ENCODE measurements around the gene UQCC3.

UQCC3 gene

GRCh38 chr11:62656796-62657429, 14.6 kb upstream of the UQCC3 start:
- no peak for TF ChIP-seq FOXP2 (optimal IDR thresholded peaks at IDR 0.05; ENCODE audit: control extremely low read depth, extremely low read length, insufficient read depth)
- no peak for TF ChIP-seq EZH2 (IDR thresholded peaks at IDR 0.05)
- no peak for TF ChIP-seq POLR2AphosphoS5 (IDR thresholded peaks at IDR 0.05; ENCODE audit: borderline replicate concordance, low read depth, low read length)
- peak overlapping the region; percentile 3 for H3K9ac ChIP-seq (ENCODE audit: insufficient read length)
- no peak for DNase-seq (ENCODE audit: low read depth, low spot score)

GRCh38 chr11:62664405-62665074, 6.9 kb upstream of the UQCC3 start:
- H3K4me3 ChIP-seq = peak overlapping the region; percentile 92
- no peaks in the 10 kb centered on the region for H3K9me3 ChIP-seq (ENCODE audit: low read depth, low read length)
- H3K9ac ChIP-seq (ENCODE audit: insufficient read length) = peak overlapping the region; percentile 97
- no peak for DNase-seq (ENCODE audit: low read depth, low spot score)
- no peak for TF ChIP-seq EZH2 (IDR thresholded peaks at IDR 0.05)
- TF ChIP-seq POLR2AphosphoS5 (IDR thresholded peaks at IDR 0.05; ENCODE audit: borderline replicate concordance, low read depth, low read length) = no peak
- no peak for TF ChIP-seq FOXP2 (optimal IDR thresholded peaks at IDR 0.05; ENCODE audit: control extremely low read depth, extremely low read length, insufficient read depth)
- peaks cover 25% of the 10 kb centered on the region for H3K36me3 ChIP-seq (ENCODE audit: insufficient read depth, low read length)
- peak overlapping the region; percentile 78; the same call in 1 of the 2 replicates for H3K27ac ChIP-seq

More at GRCh38 chr11:62656796-62657429, 14.6 kb upstream of the UQCC3 start:
- Histone ChIP-seq H3K9me3 (ENCODE audit: low read depth, low read length) (no peaks in the 10 kb centered on the region), H3K27ac (no peak overlapping the region), H3K4me3 (no peak overlapping the region), H3K36me3 (ENCODE audit: insufficient read depth, low read length) (no peaks in the 10 kb centered on the region)

GRCh38 chr11:62665075-62665598, 6.3 kb upstream of the UQCC3 start, which contains the start of the genes C11orf98 and CSKMT:
C11orf98 (minus strand) TSS chr11:62665210; CDS start chr11:62665169, 41 bp downstream.
CSKMT (plus strand) TSS chr11:62665312; CDS start chr11:62665880, 568 bp downstream.
- H3K27ac ChIP-seq = peak within 1 kb of the TSS; percentile 78

GRCh38 chr11:62665599-62666258, 5.7 kb upstream of the UQCC3 start:
- Histone ChIP-seq H3K36me3 (ENCODE audit: insufficient read depth, low read length) (peaks cover 25% of the 10 kb centered on the region), H3K4me3 (peak overlapping the region; percentile 92), H3K9me3 (ENCODE audit: low read depth, low read length) (no peaks in the 10 kb centered on the region), H3K27ac (peak overlapping the region; percentile 58), H3K9ac (ENCODE audit: insufficient read length) (peak overlapping the region; percentile 97)
- TF ChIP-seq FOXP2 (optimal IDR thresholded peaks at IDR 0.05; ENCODE audit: control extremely low read depth, extremely low read length, insufficient read depth) (no peak), EZH2 (IDR thresholded peaks at IDR 0.05) (no peak), POLR2AphosphoS5 (IDR thresholded peaks at IDR 0.05; ENCODE audit: borderline replicate concordance, low read depth, low read length) (no peak)
- DNase-seq (ENCODE audit: low read depth, low spot score) = no peak

More at GRCh38 chr11:62665075-62665598, 6.3 kb upstream of the UQCC3 start, which contains the start of the genes C11orf98 and CSKMT:
- peak; percentile 67 for DNase-seq (ENCODE audit: low read depth, low spot score)
- no peaks in the 10 kb centered on the region for H3K9me3 ChIP-seq (ENCODE audit: low read depth, low read length)
- TF ChIP-seq EZH2 (IDR thresholded peaks at IDR 0.05) = no peak
- TF ChIP-seq POLR2AphosphoS5 (IDR thresholded peaks at IDR 0.05; ENCODE audit: borderline replicate concordance, low read depth, low read length) = peak; percentile 100
- no peak for TF ChIP-seq FOXP2 (optimal IDR thresholded peaks at IDR 0.05; ENCODE audit: control extremely low read depth, extremely low read length, insufficient read depth)
- H3K9ac ChIP-seq (ENCODE audit: insufficient read length) = peak within 1 kb of the TSS; percentile 97
- peaks cover 25% of the 10 kb centered on the region for H3K36me3 ChIP-seq (ENCODE audit: insufficient read depth, low read length)
- peak within 1 kb of the TSS; percentile 92 for H3K4me3 ChIP-seq

GRCh38 chr11:62666259-62666926, 5.1 kb upstream of the UQCC3 start:
- Histone ChIP-seq H3K27ac (peak overlapping the region; percentile 58), H3K9ac (ENCODE audit: insufficient read length) (peak overlapping the region; percentile 97), H3K36me3 (ENCODE audit: insufficient read depth, low read length) (peaks cover 25% of the 10 kb centered on the region), H3K4me3 (peak overlapping the region; percentile 92), H3K9me3 (ENCODE audit: low read depth, low read length) (no peaks in the 10 kb centered on the region)
- no peak for TF ChIP-seq FOXP2 (optimal IDR thresholded peaks at IDR 0.05; ENCODE audit: control extremely low read depth, extremely low read length, insufficient read depth)
- no peak for TF ChIP-seq POLR2AphosphoS5 (IDR thresholded peaks at IDR 0.05; ENCODE audit: borderline replicate concordance, low read depth, low read length)
- TF ChIP-seq EZH2 (IDR thresholded peaks at IDR 0.05) = no peak
- no peak for DNase-seq (ENCODE audit: low read depth, low spot score)

GRCh38 chr11:62667460-62667859, 4.0 kb upstream of the UQCC3 start:
- peaks cover 21% of the 10 kb centered on the region for H3K36me3 ChIP-seq (ENCODE audit: insufficient read depth, low read length)
- TF ChIP-seq FOXP2 (optimal IDR thresholded peaks at IDR 0.05; ENCODE audit: control extremely low read depth, extremely low read length, insufficient read depth) = no peak
- peak; percentile 46; the same call in 1 of the 2 replicates for TF ChIP-seq POLR2AphosphoS5 (IDR thresholded peaks at IDR 0.05; ENCODE audit: borderline replicate concordance, low read depth, low read length)
- no peak overlapping the region for H3K9ac ChIP-seq (ENCODE audit: insufficient read length)
- H3K4me3 ChIP-seq = peak overlapping the region; percentile 92; the same call in 1 of the 2 replicates
- DNase-seq (ENCODE audit: low read depth, low spot score) = no peak
- no peaks in the 10 kb centered on the region for H3K9me3 ChIP-seq (ENCODE audit: low read depth, low read length)
- peak overlapping the region; percentile 58 for H3K27ac ChIP-seq

GRCh38 chr11:62669420-62670161, 1.9 kb upstream of the UQCC3 start:
- no peak overlapping the region for H3K9ac ChIP-seq (ENCODE audit: insufficient read length)
- DNase-seq (ENCODE audit: low read depth, low spot score) = no peak
- no peak overlapping the region for H3K4me3 ChIP-seq
- H3K36me3 ChIP-seq (ENCODE audit: insufficient read depth, low read length) = peaks cover 28% of the 10 kb centered on the region
- peak overlapping the region; percentile 83 for H3K27ac ChIP-seq
- TF ChIP-seq EZH2 (IDR thresholded peaks at IDR 0.05) = no peak
- no peak for TF ChIP-seq FOXP2 (optimal IDR thresholded peaks at IDR 0.05; ENCODE audit: control extremely low read depth, extremely low read length, insufficient read depth)
- TF ChIP-seq POLR2AphosphoS5 (IDR thresholded peaks at IDR 0.05; ENCODE audit: borderline replicate concordance, low read depth, low read length) = no peak
- no peaks in the 10 kb centered on the region for H3K9me3 ChIP-seq (ENCODE audit: low read depth, low read length)
